ENCODE data around the gene TLE2.
"Not testable (repeated sequence)": the region's sequence is repeated elsewhere in the genome, so short reads cannot be mapped to it uniquely, and the experiment has no call there.

The TLE2 gene

GRCh38 chr19:3012059-3012458 is 17.0 kb downstream of the TLE2 start:
- not testable (repeated sequence) for DNase-seq

GRCh38 chr19:3010871-3011270 is 18.2 kb downstream of the TLE2 start:
- no peak for DNase-seq

GRCh38 chr19:3008994-3009393 is 20.1 kb downstream of the TLE2 start:
- no peak for DNase-seq

GRCh38 chr19:3007975-3008374 is 21.1 kb downstream of the TLE2 start:
- DNase-seq, result no peak

- DNase-seq, result no peak
Observed at GRCh38 chr19:3006075-3006767, 22.9 kb downstream of the TLE2 start.

- DNase-seq, result no peak
Observed at GRCh38 chr19:3005345-3005744, 23.7 kb downstream of the TLE2 start.

- DNase-seq, result no peak
Observed at GRCh38 chr19:3004522-3004921, 24.6 kb downstream of the TLE2 start.

GRCh38 chr19:3003046-3003445 is 26.0 kb downstream of the TLE2 start:
- no peak for DNase-seq

- no peak for DNase-seq
Observed at GRCh38 chr19:3001235-3001800, 27.8 kb downstream of the TLE2 start.

GRCh38 chr19:2998642-2999041 is 30.4 kb downstream of the TLE2 start:
- DNase-seq, result no peak

GRCh38 chr19:2997720-2998119 is 31.4 kb downstream of the TLE2 start:
- DNase-seq, result no peak

GRCh38 chr19:2994588-2995131 is 34.4 kb downstream of the TLE2 start:
- DNase-seq, result no peak

- no peak for DNase-seq
Observed at GRCh38 chr19:2993579-2993978, 35.5 kb downstream of the TLE2 start.

GRCh38 chr19:2992958-2993357 is 36.1 kb downstream of the TLE2 start:
- no peak for DNase-seq

GRCh38 chr19:2992333-2992732 is 36.7 kb downstream of the TLE2 start:
- DNase-seq, result not testable (repeated sequence)

- no peak for DNase-seq
Observed at GRCh38 chr19:2989236-2989946, 39.7 kb downstream of the TLE2 start.

- no peak for DNase-seq
Observed at GRCh38 chr19:2988568-2988967, 40.5 kb downstream of the TLE2 start.

- DNase-seq, result no peak
Observed at GRCh38 chr19:2987797-2988196, 41.3 kb downstream of the TLE2 start.

GRCh38 chr19:2986951-2987524 is 42.0 kb downstream of the TLE2 start:
- peak; percentile 28 for DNase-seq

GRCh38 chr19:2984215-2984528 is 44.9 kb downstream of the TLE2 start:
- DNase-seq, result no peak

- peak; percentile 94 for DNase-seq
Observed at GRCh38 chr19:2983351-2984214, 45.5 kb downstream of the TLE2 start.

GRCh38 chr19:2982983-2983350 is 46.1 kb downstream of the TLE2 start:
- peak; percentile 47 for DNase-seq

GRCh38 chr19:2982561-2982960 is 46.5 kb downstream of the TLE2 start:
- DNase-seq, result no peak
